DOHH2 (cell line): ENCODE data around the gene DNAJC11.

Experiments used
- H3F3A ChIP-seq: fragments of 200-600 bp; sonication (generic), shearing (Covaris generic); 2 replicates; pipeline ENCODE4 v1.6.0; 2016; ENCODE audit warnings: antibody characterized with exemption, mild to moderate bottlenecking; ENCODE audit not compliant: control insufficient read depth, insufficient read depth
- H3K27ac ChIP-seq: fragments of 200-600 bp; sonication (generic); 2 replicates; pipeline ENCODE4 v1.5.1; 2014; ENCODE audit warnings: low read depth, mild to moderate bottlenecking, low read length, moderate library complexity
- H3K27me3 ChIP-seq: fragments of 200-600 bp; sonication (generic); 2 replicates; pipeline ENCODE4 v1.6.1; 2014; ENCODE audit warnings: mild to moderate bottlenecking, low read length, mixed read lengths; ENCODE audit not compliant: control insufficient read depth
- H3K36me3 ChIP-seq: fragments of 200-600 bp; sonication (generic); 2 replicates; pipeline ENCODE4 v1.6.1; 2014; ENCODE audit warnings: mild to moderate bottlenecking, low read length, moderate library complexity, mixed read lengths; ENCODE audit not compliant: control insufficient read depth
- H3K4me1 ChIP-seq: fragments of 200-600 bp; sonication (generic); 2 replicates; pipeline ENCODE4 v1.6.1; 2014; ENCODE audit warnings: mild to moderate bottlenecking, low read length, mixed read lengths; ENCODE audit not compliant: control insufficient read depth
- H3K4me2 ChIP-seq: fragments of 200-600 bp; sonication (generic); 2 replicates; pipeline ENCODE4 v1.6.0; 2014; ENCODE audit warnings: mild to moderate bottlenecking, low read length, moderate library complexity
- H3K4me3 ChIP-seq: fragments of 200-600 bp; sonication (generic); 2 replicates; pipeline ENCODE4 v1.5.1; 2014; ENCODE audit warnings: mild to moderate bottlenecking, low read length, mixed read lengths
- H3K79me2 ChIP-seq: fragments of 200-600 bp; sonication (generic); 2 replicates; pipeline ENCODE4 v1.6.1; 2014; ENCODE audit warnings: mild to moderate bottlenecking, low read length, mixed read lengths; ENCODE audit not compliant: control insufficient read depth
- H3K9me2 ChIP-seq: fragments of 200-600 bp; sonication (generic); replicated peaks from 2 replicates; pipeline ENCODE4 v1.6.1; 2014; ENCODE audit warnings: mild to moderate bottlenecking, low read length, mixed read lengths; ENCODE audit not compliant: control insufficient read depth
- H3K9me3 ChIP-seq: fragments of 200-600 bp; sonication (generic); 2 replicates; pipeline ENCODE4 v1.6.1; 2014; ENCODE audit warnings: antibody characterized with exemption, low read length, mixed read lengths; ENCODE audit not compliant: control insufficient read depth, insufficient read depth
- H4K20me1 ChIP-seq: fragments of 200-600 bp; sonication (generic); 2 replicates; pipeline ENCODE4 v1.6.0; 2014; ENCODE audit warnings: low read depth, mild to moderate bottlenecking, antibody characterized with exemption, low read length, moderate library complexity; ENCODE audit not compliant: control insufficient read depth, insufficient read depth
- CTCF ChIP-seq: fragments of 200-600 bp; sonication (generic); IDR thresholded peaks from one replicate; pipeline ENCODE4 v1.5.1; 2014; ENCODE audit warnings: antibody characterized with exemption, mild to moderate bottlenecking, low read depth, low read length; ENCODE audit not compliant: poor library complexity, severe bottlenecking
- EZH2phosphoT487 ChIP-seq: fragments of 200-600 bp; sonication (generic); IDR thresholded peaks from 2 replicates; pipeline ENCODE4 v1.6.1; 2017; ENCODE audit warnings: borderline replicate concordance, mild to moderate bottlenecking, antibody characterized with exemption, low read length, moderate library complexity, mixed read lengths

Gene DNAJC11

GRCh38 chr1:6630027-6630426, 71.6 kb downstream of the DNAJC11 start:
- Histone ChIP-seq H3K27me3 (no peaks in the 10 kb centered on the region), H3K79me2 (peaks cover 35% of the 10 kb centered on the region), H3K36me3 (peaks cover 62% of the 10 kb centered on the region), H3K4me3 (no peak overlapping the region), H3K9me3 (no peaks in the 10 kb centered on the region), H3K9me2 (no peaks in the 10 kb centered on the region), H3K4me1 (peaks cover 27% of the 10 kb centered on the region), H3F3A (peaks cover 9% of the 10 kb centered on the region), H4K20me1 (peaks cover 13% of the 10 kb centered on the region), H3K4me2 (no peak overlapping the region), H3K27ac (no peak overlapping the region)
- TF ChIP-seq EZH2phosphoT487 (no peak), CTCF (no peak)

GRCh38 chr1:6628971-6629479, 72.6 kb downstream of the DNAJC11 start:
- H3K27me3 ChIP-seq: no peaks in the 10 kb centered on the region
- TF ChIP-seq CTCF (no peak), EZH2phosphoT487 (no peak)
- H3K27ac ChIP-seq: no peak overlapping the region
- peaks cover 13% of the 10 kb centered on the region for H4K20me1 ChIP-seq
- no peaks in the 10 kb centered on the region for H3K9me2 ChIP-seq
- H3K4me3 ChIP-seq: no peak overlapping the region
- peaks cover 9% of the 10 kb centered on the region for H3F3A ChIP-seq
- peaks cover 43% of the 10 kb centered on the region for H3K79me2 ChIP-seq
- peaks cover 36% of the 10 kb centered on the region for H3K4me1 ChIP-seq
- H3K4me2 ChIP-seq: no peak overlapping the region
- no peaks in the 10 kb centered on the region for H3K9me3 ChIP-seq
- H3K36me3 ChIP-seq: peaks cover 60% of the 10 kb centered on the region

GRCh38 chr1:6627841-6628545, 73.6 kb downstream of the DNAJC11 start:
- peaks cover 13% of the 10 kb centered on the region for H4K20me1 ChIP-seq
- H3K36me3 ChIP-seq: peaks cover 62% of the 10 kb centered on the region
- H3K4me2 ChIP-seq: peak overlapping the region; percentile 98

More at GRCh38 chr1:6627841-6628545, 73.6 kb downstream of the DNAJC11 start:
- Histone ChIP-seq H3F3A (peaks cover 19% of the 10 kb centered on the region), H3K27me3 (no peaks in the 10 kb centered on the region), H3K79me2 (peaks cover 50% of the 10 kb centered on the region), H3K9me2 (no peaks in the 10 kb centered on the region), H3K9me3 (no peaks in the 10 kb centered on the region), H3K27ac (peak overlapping the region; percentile 86), H3K4me3 (peak overlapping the region; percentile 83), H3K4me1 (peaks cover 46% of the 10 kb centered on the region)
- TF ChIP-seq EZH2phosphoT487 (no peak), CTCF (no peak)
